Gastrocnemius medialis (tissue), 4 donors: ENCODE data around the gene SLC52A3. TPM values are rescaled to one million over a fixed set of nuclear protein-coding genes. Genes with fewer than 3 reads are reported as not detected.

Experiments
- ATAC-seq, 2 donors: fragments of 150-250 bp; one replicate each; pipeline ENCODE4 v1.9.1; 2016
- DNase-seq, 2 donors: peaks; one replicate each; pipeline ENCODE4 v3.0.0-alpha.2; 2019
- H3K27ac ChIP-seq, 4 donors: fragments of 200-600 bp; sonication (generic); 1 replicate in 1 of 4; 2 replicates in 3 of 4; pipeline ENCODE4 v1.5.1; 2016 to 2018; ENCODE audit warnings: mild to moderate bottlenecking in 2 of 4, moderate library complexity in 1 of 4
- H3K27me3 ChIP-seq, 3 donors: fragments of 200-600 bp; sonication (generic) in 2 of 3; 1 replicate in 1 of 3; 2 replicates in 2 of 3; pipeline versions ENCODE4 v1.5.1 to v1.6.0; 2016 to 2019; ENCODE audit warnings: mild to moderate bottlenecking in 1 of 3, moderate library complexity in 1 of 3
- H3K36me3 ChIP-seq, 2 donors: fragments of 200-600 bp; sonication (generic) in 1 of 2; one replicate each; pipeline ENCODE4 v1.5.1; 2017 to 2018
- H3K4me1 ChIP-seq, 2 donors: fragments of 200-600 bp; sonication (generic) in 1 of 2; one replicate each; pipeline ENCODE4 v1.5.1; 2016 to 2017; ENCODE audit warnings: mild to moderate bottlenecking in 2 of 2
- H3K4me3 ChIP-seq, 4 donors: fragments of 200-600 bp; sonication (generic) in 3 of 4; 1 replicate in 1 of 4; 2 replicates in 3 of 4; pipeline ENCODE4 v1.5.1; 2016 to 2019; ENCODE audit warnings: mild to moderate bottlenecking in 2 of 4
- H3K9me3 ChIP-seq, 3 donors: fragments of 200-600 bp; sonication (generic) in 2 of 3; 1 replicate in 1 of 3; 2 replicates in 2 of 3; pipeline ENCODE4 v1.5.1; 2016 to 2019
- POLR2A ChIP-seq, 2 donors: fragments of 450-650 bp; IDR thresholded peaks; one replicate each; pipeline ENCODE4 v1.6.1; 2017; ENCODE audit warnings: antibody characterized with exemption in 2 of 2, mild to moderate bottlenecking in 2 of 2, moderate library complexity in 2 of 2
- in situ Hi-C, 4 donors: fragments of 200-750 bp; cut with MboI; loops; one replicate each; pipeline versions ENCODE4 v1.15.0 to v1.8.0; 2017; ENCODE audit warnings: low sequenced_read_pairs in 4 of 4
- intact Hi-C: fragments of 100-400 bp; cut with DNase I; formaldehyde crosslinking; loops from one replicate; pipeline ENCODE4 v1.15.1; 2023; ENCODE audit warnings: low total_unique reads
- total RNA-seq, 4 donors: library from RNA; depleted of rRNA; stranded (reverse); fragments of >200 nt; gene quantifications; one replicate each; pipeline versions ENCODE4 v1.1.0 to v1.2.3, GENCODE V29; 2016
- TF ChIP-seq, protein P1 (sequence below), 5 experiments: fragments of 450-650 bp in 3 of 5; fragments of 200-600 bp in 2 of 5; sonication (generic) in 2 of 5; IDR thresholded peaks in 4 of 5; conservative IDR thresholded peaks in 1 of 5; 1 replicate in 4 of 5; 2 replicates in 1 of 5; pipeline ENCODE4 v1.5.1; 2016 to 2019; ENCODE audit warnings: antibody characterized with exemption in 5 of 5, mild to moderate bottlenecking in 3 of 5, moderate library complexity in 3 of 5

Gene SLC52A3
- total RNA-seq, 4 donors from 2014 or later, result 0.15 to 1.4 (median 0.79) TPM

DNA sequence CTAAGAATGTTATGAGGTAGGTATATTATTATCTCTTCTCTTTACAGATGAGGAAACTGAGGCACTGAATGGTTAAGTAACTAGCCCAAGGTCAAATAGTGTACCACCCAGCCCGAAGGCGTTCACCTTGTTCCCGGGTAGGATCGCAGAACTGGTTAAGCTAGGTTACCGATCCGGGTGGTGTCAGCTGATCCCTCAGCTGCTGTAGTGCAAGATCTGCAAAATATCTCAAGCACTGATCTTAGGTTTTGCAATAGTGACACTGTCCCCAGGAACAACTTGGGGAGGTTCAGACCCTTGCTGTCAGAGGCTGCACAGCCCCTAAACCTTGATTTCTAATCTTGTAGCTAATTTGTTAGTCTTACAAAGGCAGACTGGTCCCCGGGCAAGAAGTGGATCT, 28.1 kb downstream of the SLC52A3 start:
- intact Hi-C loops (no loop called here), in situ Hi-C loops (no loop called here)
- H3K4me3 ChIP-seq, result no peak overlapping the region
- H3K9me3 ChIP-seq, result no peaks in the 10 kb centered on the region
- H3K27me3 ChIP-seq, result no peaks in the 10 kb centered on the region
- no peak for ATAC-seq
- no peak for TF ChIP-seq POLR2A (IDR thresholded peaks at IDR 0.05)
- TF ChIP-seq, protein P1, sequence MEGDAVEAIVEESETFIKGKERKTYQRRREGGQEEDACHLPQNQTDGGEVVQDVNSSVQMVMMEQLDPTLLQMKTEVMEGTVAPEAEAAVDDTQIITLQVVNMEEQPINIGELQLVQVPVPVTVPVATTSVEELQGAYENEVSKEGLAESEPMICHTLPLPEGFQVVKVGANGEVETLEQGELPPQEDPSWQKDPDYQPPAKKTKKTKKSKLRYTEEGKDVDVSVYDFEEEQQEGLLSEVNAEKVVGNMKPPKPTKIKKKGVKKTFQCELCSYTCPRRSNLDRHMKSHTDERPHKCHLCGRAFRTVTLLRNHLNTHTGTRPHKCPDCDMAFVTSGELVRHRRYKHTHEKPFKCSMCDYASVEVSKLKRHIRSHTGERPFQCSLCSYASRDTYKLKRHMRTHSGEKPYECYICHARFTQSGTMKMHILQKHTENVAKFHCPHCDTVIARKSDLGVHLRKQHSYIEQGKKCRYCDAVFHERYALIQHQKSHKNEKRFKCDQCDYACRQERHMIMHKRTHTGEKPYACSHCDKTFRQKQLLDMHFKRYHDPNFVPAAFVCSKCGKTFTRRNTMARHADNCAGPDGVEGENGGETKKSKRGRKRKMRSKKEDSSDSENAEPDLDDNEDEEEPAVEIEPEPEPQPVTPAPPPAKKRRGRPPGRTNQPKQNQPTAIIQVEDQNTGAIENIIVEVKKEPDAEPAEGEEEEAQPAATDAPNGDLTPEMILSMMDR (IDR thresholded peaks at IDR 0.05 in 4 of 5, conservative IDR thresholded peaks at IDR 0.05 in 1 of 5), result no peak
- H3K36me3 ChIP-seq, result no peaks in the 10 kb centered on the region
- no peak for DNase-seq
- H3K4me1 ChIP-seq, result no peaks in the 10 kb centered on the region
- no peak overlapping the region for H3K27ac ChIP-seq

DNA sequence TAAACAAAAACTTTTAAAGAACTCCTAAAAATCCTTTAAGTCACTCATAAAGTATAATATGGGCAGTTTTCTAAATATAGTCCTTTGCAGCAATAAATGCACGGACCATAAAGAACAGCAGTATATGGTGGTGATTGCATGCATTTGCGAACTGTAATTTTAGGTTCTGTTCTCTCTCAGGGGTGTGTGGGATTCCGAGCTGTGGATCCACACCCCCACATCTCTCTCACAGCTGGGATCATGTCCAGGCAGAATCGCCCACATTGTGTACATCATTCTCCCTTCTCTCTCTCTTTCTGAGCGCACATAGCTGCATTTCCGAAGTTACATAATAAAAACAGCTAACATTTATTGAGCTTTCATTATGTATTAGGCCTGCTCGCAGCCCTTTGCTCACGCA, 28.6 kb downstream of the SLC52A3 start:
- intact Hi-C loops, result loop anchor here (1.0 to 5.0 kb wide), 3 partner anchors 87 to 387 kb away; partner anchors contain the start of gene SRXN1
- Histone ChIP-seq H3K4me3 (no peak overlapping the region), H3K27me3 (no peaks in the 10 kb centered on the region), H3K4me1 (no peaks in the 10 kb centered on the region), H3K9me3 (no peaks in the 10 kb centered on the region), H3K27ac (no peak overlapping the region), H3K36me3 (no peaks in the 10 kb centered on the region)
- ATAC-seq (no peak), DNase-seq (no peak)
- in situ Hi-C loops, result loop anchor here (5.0 to 10.0 kb wide), 3 partner anchors 177 to 385 kb away; no protein-coding TSS in a partner anchor
- TF ChIP-seq, protein P1 (IDR thresholded peaks at IDR 0.05 in 4 of 5, conservative IDR thresholded peaks at IDR 0.05 in 1 of 5), result no peak
- no peak for TF ChIP-seq POLR2A (IDR thresholded peaks at IDR 0.05)

DNA sequence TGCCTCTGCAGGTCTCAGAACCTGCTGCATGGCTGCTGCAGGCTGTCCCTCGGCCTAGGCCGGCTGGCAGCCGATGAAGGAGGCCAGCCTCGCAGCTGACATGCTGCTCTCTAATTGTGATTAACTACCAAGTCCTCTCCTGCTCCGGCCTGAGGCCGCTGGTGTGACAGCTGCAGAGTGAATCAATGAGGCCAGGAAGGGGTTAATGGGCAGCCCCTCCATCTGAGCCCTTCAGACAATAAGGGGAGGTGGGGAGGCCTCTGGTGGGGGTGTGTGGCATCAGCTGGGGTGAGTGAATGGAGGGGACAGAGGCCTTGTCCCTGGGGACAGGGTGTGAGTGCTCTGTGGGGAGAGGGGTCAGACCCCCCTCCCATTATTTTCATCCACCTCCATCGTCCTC, 34.4 kb downstream of the SLC52A3 start:
- Histone ChIP-seq H3K27ac (no peak overlapping the region), H3K9me3 (no peaks in the 10 kb centered on the region), H3K27me3 (peaks cover 8 to 13% (median 12%) of the 10 kb centered on the region in 3 donors), H3K36me3 (no peaks in the 10 kb centered on the region), H3K4me3 (no peak overlapping the region), H3K4me1 (no peaks in the 10 kb centered on the region)
- intact Hi-C loops (no loop called here), in situ Hi-C loops (loop anchor here in 3 of 4 donors (10.0 kb wide), 2 partner anchors 179 to 379 kb away; no protein-coding TSS in a partner anchor)
- DNase-seq (no peak), ATAC-seq (no peak)
- TF ChIP-seq, protein P1 (IDR thresholded peaks at IDR 0.05 in 4 of 5, conservative IDR thresholded peaks at IDR 0.05 in 1 of 5), result no peak
- TF ChIP-seq POLR2A (IDR thresholded peaks at IDR 0.05), result no peak

DNA sequence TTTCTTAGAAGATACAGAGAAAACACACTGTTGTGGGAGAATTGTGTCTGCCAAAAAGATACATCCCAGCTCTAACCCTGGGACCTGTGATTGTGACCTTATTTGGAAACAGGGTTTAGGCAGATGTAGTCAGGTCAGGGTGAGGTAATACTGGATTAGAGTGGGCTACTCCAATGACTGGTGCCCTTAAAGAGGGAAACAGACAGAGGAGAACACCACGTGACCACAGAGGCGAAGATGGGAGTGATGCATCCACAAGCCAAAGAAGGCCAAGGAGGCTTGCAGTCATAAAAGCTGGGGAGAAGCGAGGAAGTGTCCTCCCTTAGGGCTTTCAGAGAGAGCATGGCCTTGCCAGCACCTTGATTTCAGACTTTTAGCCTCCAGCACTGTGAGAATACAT, 35.6 kb downstream of the SLC52A3 start:
- no peak for ATAC-seq
- H3K36me3 ChIP-seq, result no peaks in the 10 kb centered on the region
- H3K9me3 ChIP-seq, result no peaks in the 10 kb centered on the region
- intact Hi-C loops (no loop called here), in situ Hi-C loops (loop anchor here in 3 of 4 donors (10.0 kb wide), 2 partner anchors 178 to 378 kb away; no protein-coding TSS in a partner anchor)
- H3K27ac ChIP-seq, result no peak overlapping the region
- peaks cover 16 to 24% (median 19%) of the 10 kb centered on the region in 3 donors for H3K27me3 ChIP-seq
- no peak overlapping the region for H3K4me3 ChIP-seq
- DNase-seq, result no peak
- peaks cover 4 to 5% of the 10 kb centered on the region in 2 donors for H3K4me1 ChIP-seq
- TF ChIP-seq, protein P1 (IDR thresholded peaks at IDR 0.05 in 4 of 5, conservative IDR thresholded peaks at IDR 0.05 in 1 of 5), result no peak
- TF ChIP-seq POLR2A (IDR thresholded peaks at IDR 0.05), result no peak
